Stomach (tissue), 4 donors: ENCODE measurements around the gene MOCS1.

Experiments
- CTCF ChIP-seq, 7 experiments: fragments of 450-650 bp in 4 of 7; fragments of 200-600 bp in 3 of 7; sonication (generic) in 3 of 7; IDR thresholded peaks; one replicate each; pipeline ENCODE4 v1.5.1; 2016 to 2019; ENCODE audit warnings: antibody characterized with exemption in 7 of 7, control low read depth in 2 of 7, mild to moderate bottlenecking in 1 of 7
- POLR2AphosphoS5 ChIP-seq, 3 donors: sonication (generic); formaldehyde crosslinking; IDR thresholded peaks; one replicate each; pipeline ENCODE4 v1.6.1; 2016; ENCODE audit warnings: antibody characterized with exemption in 3 of 3

GRCh38 chr6:39861663-39862062, 72.6 kb downstream of the MOCS1 start:
- TF ChIP-seq POLR2AphosphoS5 (IDR thresholded peaks at IDR 0.05) = no peak
- TF ChIP-seq CTCF (IDR thresholded peaks at IDR 0.05) = no peak
